ENCODE data around the gene DENND5A.
A peak's percentile ranks its signal among the peaks of the same experiment; 100 is the strongest.

The DENND5A gene

DNA sequence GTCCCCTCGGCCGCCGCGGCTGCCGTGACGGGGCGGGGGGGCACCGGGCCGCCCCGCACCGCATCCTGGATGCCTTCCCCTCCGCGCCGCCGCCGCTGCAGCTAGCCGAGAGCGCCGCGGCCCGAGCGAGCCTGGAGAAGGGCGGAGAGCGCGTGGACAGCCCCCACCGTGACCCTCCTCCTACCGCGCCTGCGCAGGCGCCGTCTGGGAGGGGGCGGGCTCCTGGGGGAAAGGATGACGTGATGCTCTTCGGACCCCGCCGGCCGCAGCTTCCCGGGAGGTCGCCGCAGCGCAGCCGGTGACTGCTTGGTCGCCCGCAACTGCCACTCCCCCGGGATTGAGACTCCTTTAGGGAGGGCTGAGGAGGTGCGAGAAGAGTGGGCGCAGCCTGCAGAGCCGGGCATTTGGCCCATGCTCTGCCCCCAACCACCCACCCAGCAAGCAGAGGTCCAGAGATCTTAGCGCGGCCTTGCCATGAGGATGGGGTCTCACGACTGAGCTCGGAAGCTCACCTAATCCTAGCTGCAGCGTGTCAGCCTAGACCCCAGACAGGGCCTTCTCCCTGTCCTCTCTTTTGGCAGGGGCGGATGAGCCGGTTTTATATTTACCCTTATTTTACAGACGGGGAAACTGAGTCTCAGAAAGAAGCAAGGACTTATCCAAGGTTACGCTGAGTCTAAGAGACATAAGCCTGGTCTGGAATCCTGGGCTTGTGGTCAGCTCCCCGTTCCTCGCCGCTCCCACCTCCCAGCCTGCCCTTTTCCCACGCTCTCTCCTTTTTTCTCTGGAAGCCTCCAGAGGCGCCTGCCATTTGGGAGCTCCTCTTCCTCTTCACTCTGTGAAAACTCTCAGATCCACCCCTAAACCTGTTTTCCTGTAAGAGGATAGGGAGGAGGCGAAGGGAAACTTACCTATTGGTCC is at the start of gene DENND5A:
TSS of gene DENND5A (minus strand) at position 140 of the 921 bp plus-strand sequence. CDS start 281 bp downstream, outside the sequence.
- peak; percentile 36 to 74 for DNase-seq

DNA sequence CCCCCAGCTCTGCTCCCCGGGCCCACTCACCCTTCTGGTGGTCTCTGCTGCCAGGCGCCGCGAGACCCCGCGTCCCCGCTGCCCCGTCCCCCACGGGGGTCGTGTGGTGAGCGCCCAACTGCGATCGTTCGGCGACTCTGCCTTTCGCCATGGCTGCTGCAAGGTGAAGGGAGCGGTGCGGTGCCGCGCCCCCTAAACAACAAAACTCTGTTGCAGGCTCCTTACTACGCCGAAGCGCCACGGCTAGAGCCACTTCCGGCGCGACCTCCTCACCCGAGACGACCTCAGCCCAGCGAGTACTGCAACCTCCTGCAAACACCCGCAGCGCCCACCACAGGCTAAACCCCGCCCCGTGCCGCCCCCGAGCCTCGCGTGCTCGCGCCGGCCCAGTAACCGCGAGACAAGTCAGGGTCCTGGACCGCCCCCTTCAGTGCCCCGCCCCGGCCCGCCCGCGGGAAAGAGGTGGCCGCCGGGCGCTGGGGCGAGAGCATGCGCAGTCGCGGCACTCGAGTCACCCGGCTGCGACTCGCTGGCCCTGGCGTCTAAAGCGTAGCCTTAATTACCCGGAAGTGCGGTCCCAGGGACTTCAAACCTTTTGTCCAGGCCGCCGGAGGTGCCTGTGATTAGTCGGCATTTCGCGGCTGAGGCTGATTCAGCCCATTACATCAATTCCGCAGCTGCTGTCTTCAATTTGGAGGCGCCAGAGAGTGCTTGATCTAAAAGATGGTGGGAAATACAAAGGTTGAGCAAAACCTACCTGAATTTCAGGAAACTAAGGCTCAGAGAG is 49.3 kb upstream of the DENND5A start, which contains the start of gene TMEM41B:
TSS of gene TMEM41B (minus strand) at position 303 of the 787 bp plus-strand sequence. CDS start at position 151, 152 bp downstream.
- DNase-seq, result peak; percentile 95 to 97

DNA sequence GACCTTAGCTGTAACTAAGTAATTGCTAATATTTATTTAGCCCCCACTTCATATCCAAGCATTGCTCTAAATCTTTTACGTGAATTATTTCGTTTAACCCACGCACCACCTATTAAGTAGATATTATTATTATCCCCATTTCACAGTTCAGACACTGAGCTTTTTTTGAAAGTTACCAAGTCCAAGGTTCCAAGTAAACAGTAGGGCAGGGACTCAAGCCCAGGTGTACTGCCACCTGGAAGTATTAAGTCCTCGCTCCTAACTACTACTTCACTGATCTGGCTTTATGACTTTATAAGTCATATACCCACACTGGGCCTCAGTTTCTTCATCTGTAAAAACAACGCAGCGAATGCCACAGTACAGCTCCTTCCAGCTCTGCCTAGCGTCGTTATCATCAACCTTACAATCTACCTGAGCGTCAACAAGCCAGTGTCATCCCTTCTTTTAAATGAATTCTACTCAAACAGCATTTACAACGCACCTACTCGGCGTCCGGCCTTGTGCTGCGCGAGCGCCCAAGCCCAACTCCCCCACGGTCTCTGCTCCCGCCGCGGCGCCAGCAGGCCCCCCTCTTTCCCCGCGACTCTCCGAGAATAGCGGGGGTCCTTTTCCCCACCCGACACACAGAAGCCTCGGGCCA is 48.6 kb upstream of the DENND5A start:
- no peak for DNase-seq

DNA sequence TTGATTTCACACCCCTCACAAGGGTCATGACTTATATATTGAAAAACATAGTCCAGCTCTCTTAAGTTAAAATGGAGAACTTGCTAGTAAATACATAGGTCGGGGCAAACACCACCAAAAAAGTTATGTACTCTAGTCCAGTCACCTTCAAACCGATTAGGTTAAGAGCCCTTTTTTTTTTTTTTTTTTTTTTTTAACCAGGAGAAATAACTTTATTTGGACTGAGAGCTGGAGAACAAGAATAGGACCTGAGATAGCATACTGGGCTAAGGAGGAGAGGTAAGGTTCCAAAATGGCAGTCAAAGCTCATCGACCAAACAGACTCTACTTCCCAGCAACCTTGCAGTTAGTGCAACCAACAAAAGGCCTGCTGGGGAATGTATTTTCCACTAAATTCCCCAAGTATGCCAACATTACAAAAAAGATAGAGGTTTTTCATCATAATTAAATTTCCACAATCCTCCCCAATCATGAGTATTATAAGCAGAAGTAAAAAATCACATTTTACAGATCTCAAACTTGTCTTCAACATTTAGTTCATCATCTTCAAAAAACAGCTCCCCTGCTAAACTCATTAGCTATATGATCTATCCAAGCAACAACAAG is 45.4 kb upstream of the DENND5A start:
- DNase-seq, result no peak

DNA sequence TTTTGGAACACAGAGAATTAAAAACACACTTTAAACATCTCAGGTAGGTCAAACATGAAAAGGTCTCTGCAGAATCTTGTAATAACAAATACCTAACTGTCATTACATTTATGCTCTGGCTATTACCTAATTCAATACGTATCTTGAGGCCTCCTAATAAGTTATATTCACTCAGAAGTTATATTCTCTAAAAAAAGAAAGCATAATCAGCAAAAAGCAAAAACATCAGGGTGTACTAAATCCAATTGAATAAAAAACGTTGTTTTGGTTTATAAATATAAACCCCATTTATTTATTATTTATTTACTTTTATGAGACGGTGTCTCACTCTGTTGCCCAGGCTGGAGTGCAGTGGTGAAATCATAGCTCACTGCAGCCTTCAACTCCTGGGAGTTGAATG is 39.0 kb upstream of the DENND5A start:
- no peak for DNase-seq

DNA sequence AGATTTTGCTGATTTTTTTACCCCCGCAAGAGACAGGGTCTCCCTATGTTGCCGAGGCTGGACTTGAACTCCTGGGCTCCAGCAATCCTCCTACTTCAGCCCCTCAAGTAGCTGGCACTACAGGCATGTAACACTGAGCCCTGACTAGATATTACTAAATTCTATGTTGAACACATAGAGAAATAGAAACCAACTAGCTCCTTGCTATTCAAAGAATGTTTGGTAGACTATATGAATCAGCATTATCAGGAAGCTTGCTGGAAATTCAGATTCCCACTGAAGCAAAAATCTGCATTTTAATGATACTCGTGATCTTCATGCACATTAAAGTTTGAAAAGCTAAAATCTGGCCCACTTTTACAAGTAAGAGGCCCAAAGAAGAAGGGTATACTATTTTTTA is 37.3 kb upstream of the DENND5A start:
- no peak for DNase-seq

DNA sequence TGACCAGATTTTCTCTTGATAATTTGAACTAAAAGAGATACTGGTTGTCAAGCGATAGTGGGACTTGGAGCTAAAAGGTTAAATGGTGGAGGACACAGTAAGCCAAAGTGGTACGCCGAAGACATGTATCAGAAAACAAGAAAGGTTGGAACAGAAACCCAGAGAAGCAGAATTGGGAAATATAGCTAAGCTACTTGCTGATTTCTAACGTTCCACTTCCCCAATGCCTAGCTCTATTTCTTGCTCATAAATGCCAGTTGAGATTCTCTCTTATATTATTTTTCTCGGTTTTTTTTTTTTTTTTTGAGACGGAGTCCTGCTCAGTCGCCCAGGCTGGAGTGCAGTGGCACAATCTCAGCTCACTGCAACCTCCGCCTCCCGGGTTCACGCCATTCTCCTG is 36.6 kb upstream of the DENND5A start:
- no peak for DNase-seq

DNA sequence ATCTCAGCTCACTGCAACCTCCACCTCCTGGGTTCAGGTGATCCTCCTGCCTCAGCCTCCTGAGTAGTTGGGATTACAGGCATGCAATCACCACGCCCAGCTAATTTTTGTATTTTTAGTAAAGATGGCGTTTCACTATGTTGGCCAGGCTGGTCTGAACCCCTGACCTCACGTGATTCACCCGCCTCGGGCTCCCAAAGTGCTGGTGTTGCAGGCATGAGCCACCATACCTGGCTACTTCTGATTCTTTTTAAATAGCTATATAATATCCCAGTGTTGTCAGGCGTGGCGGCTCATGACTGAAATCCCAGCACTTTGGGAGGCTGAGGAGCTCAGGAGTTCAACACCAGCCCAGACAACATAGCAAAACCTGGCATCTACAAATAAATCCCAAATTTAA is 28.5 kb upstream of the DENND5A start:
- no peak for DNase-seq

DNA sequence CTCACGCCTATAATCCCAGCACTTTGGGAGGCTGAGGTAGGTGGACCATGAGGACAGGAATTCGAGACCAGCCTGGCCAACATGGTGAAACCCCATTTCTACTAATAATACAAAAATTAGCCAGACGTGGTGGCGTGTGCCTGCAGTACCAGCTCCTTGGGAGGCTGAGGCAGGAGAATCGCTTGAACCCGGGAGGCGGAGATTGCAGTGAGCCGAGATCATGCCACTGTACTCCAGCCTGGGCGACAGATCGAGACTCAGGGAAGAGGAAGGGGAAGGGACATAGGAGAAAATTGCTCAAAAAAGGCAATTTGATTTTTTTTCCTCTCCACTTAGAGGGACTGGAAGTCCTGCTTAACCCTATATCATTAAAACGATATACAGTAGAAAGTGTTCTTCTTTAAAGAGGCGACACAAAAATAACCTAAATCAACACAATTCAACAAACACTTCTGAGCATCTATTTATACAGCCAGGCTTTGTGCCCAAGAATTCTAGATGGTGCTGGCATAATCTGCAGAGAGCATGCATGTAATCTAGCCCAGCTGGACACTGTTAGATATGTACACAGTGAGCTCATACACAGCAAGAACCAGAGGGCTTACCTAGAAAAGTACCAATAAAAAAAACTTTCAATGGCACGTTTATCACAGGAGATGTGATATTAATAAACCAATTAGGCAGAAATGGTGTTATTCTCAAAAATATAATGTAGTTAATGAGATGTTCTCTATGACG is 20.9 kb upstream of the DENND5A start:
- DNase-seq, result no peak

DNA sequence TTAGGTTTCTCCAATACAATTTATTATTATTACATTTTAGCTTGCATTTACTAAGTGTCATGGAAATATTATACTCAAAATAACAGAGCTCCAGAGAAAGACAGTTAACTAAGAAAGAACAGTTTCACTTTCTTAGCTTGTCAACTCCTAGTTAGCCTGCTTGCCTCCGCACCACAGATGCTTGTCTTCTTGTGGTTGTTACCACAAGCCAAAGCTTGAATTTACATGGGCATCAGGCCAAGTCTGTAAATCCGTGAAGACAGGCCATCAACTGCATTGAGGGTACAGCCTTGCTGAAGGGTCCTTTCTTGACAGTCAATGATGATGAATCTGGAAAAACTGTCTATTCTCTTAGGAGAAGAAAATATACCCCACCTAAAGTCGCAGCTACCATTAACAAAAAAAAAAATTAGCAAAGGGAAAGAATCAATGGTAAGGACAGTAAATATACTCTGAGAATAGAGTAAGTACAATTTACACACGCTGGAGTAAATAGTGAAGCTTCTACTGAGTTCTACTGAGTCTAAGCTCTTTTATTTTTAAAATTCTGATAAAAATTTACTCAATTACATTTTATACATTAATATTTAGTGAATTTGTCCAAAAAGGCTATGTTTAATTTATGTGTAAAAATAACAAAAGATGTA is 15.6 kb upstream of the DENND5A start:
- no peak for DNase-seq

DNA sequence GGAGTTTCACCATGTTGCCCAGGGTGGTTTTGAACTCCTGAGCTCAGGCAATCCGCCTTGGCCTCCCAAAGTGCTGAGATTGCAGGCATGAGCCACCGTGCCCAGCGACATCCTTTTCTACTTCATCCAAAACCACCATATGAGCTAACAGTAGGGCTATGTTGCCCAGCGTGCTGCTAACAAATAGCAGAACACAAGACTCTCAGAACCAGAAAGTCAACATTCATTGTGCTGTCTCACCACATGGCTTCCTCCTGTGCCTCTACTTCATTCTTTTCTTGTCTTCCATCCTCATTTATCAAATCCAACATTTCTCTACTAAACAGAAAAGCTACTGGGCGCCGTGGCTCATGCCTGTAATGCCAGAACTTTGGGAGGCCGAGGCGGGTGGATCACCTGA is 12.0 kb upstream of the DENND5A start:
- no peak for DNase-seq

DNA sequence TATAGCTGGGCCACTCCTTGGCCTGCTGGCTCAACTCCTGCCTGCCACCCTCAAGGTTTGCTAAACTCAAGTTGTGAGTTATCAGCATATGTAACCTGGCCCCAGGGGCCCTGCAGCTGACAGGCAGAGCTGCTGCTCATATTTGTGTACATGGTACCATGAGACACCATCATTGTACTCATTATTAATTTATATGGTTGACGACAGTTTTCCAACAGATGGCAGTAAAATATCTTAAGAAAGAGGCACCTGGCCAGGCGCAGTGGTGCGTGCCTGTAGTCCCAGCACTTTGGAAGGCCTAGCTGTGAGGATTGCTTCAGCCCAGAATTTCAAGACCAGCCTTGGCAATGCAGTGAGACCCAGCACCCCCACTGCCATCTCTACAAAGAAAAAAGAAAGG is 11.4 kb upstream of the DENND5A start:
- DNase-seq, result peak in 1 of 2 experiments; percentile 17

DNA sequence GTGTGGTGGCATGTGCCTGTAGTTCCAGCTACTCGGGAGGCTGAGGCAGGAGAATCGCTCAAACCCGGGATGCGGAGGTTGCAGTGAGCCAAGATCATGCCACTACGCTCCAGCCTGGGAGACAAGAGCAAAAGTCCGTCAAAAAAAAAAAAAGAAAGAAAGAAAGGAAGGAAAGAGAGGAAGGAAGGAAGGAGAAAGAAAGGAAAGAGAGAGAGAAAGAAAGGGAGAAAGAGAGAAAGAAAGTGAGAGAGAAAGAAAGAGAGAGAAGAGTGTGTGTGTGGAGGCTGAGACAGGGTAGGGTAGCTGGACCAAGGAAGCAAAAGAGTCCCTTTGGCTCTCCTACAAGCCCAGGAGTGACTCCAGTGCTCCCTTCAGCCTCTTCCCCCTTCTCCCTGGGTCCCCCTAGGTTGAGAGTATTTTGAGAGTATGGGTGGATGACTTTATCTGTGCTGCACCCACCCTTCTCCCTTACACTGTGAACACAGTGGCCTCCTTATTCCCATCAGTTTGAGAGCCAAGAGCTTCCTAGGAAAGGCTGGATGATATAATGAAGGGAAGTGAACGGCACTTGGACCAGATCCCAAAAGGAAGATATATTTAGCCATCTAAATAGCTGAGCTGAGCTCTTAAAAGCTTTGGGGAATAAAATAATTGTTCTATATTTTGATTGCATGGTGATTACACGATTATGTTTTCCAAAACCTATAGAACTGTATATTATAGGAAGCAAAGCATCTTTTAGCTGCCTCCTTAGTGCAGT is 9.5 kb upstream of the DENND5A start:
- no peak for DNase-seq

DNA sequence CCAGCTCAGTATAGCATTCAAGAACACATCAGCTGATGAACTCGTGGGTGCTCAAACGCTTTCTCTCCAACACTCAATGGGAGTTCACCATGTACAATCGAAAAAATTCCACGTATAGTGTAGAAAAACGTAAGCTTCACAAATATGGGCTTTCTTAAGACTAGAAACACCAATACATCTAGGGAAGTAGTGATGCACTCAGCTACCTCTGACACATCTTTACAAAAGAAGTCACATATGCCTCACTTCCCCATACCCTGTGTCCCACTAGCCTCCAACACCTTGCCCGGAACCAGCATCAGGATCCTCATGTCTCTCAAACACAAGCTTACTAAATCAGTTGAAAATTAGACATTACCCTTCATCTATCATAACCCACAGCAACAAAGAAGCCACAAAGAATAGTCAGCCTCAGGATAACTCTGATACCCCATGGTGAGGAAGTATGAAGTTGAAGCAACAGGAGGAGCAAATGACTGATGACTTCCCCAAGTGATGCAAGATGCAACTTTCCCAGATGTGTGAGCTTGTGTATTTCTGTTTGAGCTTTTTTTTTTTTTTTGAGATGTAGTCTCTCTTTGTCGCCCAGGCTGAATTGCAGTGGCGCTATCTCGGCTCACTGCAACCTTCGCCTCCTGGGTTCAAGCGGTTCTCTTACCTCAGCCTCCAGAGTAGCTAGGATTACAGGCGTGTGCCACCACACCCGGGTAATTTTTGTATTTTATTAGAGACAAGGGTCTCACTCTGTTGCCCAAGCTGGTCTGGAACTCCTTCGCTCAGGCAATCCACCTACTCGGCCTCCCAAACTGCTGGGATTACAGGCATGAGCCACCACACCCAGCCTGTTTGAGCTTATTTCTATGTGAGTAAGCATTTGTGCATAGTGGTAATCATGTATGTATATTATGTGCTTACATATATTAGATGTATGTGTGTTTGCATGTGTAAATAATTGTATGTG is 8.5 kb upstream of the DENND5A start:
- no peak for DNase-seq

DNA sequence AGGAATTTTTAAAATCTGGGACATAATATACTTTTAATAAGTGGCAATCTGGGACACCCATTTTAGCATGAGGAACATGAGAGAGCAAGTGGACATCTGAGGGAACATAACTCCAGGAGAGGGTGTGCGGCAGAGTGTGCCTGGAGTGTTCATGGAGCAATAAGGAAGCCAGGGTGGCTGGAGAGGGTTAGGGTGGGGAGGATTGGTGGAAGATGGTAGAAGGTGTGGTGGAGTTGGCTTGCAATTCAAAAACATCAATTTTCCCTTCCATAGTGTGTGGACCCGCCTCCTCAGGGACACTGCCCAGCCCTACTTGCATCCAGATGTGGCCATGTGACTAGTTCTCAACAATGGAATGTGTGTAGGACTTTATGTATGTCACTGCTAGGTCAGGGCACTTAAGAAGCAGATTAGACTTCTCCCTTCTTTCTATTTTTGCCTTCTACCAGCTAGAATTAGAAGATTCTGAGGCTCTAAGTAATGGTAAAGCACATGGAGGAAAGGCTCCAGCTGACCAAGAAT is 4.4 kb upstream of the DENND5A start:
- no peak for DNase-seq

DNA sequence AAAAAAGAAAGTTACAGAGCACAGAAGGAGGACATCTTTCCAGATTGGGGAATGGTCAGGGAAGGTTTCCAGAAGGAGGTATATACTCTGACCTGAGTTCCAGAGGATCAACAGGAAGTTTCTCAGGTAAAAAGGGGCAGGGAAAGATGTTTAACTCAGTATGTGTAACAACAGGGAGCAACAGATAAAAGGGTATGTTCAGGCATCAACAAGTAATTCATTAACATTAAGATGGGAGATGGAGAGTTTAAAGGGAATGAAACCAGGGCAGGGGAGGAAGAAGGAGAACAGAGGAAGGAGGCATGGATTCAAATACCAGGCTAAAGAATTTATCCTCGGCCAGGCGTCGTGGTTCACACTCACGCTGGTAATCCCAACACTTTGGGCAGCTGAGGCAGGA is 2.5 kb upstream of the DENND5A start:
- DNase-seq, result no peak

DNA sequence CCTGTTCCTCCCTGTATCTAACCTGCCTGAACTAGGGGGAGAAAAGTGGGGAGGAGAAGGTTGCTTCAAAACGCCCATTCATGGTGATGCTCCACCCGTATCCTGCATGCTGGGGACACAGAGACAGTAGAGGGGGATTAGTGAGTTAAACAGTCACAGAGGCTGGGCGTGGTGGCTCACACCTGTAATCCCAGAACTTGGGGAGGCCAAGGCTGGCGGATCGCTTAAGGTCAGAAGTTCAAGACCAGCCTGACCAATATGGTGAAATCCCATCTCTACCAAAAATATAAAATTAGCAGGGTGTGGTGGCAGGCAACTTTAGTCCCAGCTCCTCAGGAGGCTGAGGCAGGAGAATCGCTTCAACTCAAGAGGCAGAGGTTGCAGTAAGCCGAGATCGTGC is 1.8 kb upstream of the DENND5A start:
- no peak for DNase-seq

DNA sequence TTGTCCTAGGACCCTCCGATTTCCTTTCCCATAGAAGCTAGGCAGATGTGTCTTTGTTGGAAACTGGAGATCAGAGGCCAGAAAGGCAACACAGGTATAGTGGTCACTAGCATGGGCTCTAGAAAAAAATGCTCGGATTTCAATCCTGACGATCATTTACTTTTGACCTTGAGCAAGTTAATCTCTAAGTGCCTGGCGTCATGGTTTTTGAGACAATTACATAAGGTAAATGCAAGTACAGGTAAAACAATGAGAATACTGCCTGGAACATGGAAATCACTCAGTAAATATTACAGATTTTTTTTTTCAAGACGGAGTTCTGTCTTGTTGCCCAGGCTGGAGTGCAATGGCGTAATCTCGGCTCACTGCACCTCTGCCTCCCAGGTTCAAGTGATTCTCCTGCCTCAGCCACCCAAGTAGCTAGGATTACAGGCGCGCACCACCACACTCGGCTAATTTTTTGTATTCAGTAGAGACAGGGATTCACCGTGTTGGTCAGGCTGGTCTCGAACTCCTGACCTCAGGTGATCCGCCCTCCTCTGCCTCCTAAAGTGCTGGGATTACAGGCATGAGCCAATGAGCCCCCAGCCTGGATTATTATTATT is 1.1 kb upstream of the DENND5A start:
- no peak for DNase-seq
